OCI-LY1 (cell line): Measurements from ENCODE around the gene PLXNA2.

ENCODE experiments used
- H2AFZ ChIP-seq: fragments of 200-600 bp; sonication (generic), shearing (Covaris generic); 2 replicates; pipeline ENCODE4 v1.6.0; 2014; ENCODE audit warnings: antibody characterized with exemption, mild to moderate bottlenecking, low read length
- H3F3A ChIP-seq: fragments of 200-600 bp; sonication (generic), shearing (Covaris generic); 2 replicates; pipeline ENCODE4 v1.6.0; 2014; ENCODE audit warnings: mild to moderate bottlenecking, antibody characterized with exemption, low read length, moderate library complexity; ENCODE audit not compliant: insufficient read depth
- H3K27ac ChIP-seq: fragments of 200-600 bp; sonication (generic); 2 replicates; pipeline ENCODE4 v1.5.1; 2014; ENCODE audit warnings: low read length, mixed run types, mild to moderate bottlenecking, low read depth; ENCODE audit not compliant: poor library complexity, severe bottlenecking
- H3K27me3 ChIP-seq: fragments of 200-600 bp; sonication (generic); 2 replicates; pipeline ENCODE4 v1.6.0; 2014; ENCODE audit warnings: antibody characterized with exemption, mild to moderate bottlenecking, low read length, moderate library complexity; ENCODE audit not compliant: insufficient read depth
- H3K36me3 ChIP-seq: fragments of 200-600 bp; sonication (generic); 2 replicates; pipeline ENCODE4 v1.6.1; 2014; ENCODE audit warnings: mild to moderate bottlenecking, antibody characterized with exemption, low read length, moderate library complexity, mixed read lengths; ENCODE audit not compliant: insufficient read depth
- H3K4me1 ChIP-seq: fragments of 200-600 bp; sonication (generic); 2 replicates; pipeline ENCODE4 v1.5.1; 2014; ENCODE audit warnings: mild to moderate bottlenecking, low read length, moderate library complexity; ENCODE audit not compliant: insufficient read depth, severe bottlenecking
- H3K4me2 ChIP-seq: fragments of 200-600 bp; sonication (generic), shearing (Covaris generic); 2 replicates; pipeline ENCODE4 v1.6.1; 2014; ENCODE audit warnings: low read length
- H3K4me3 ChIP-seq: fragments of 200-600 bp; sonication (generic); 2 replicates; pipeline ENCODE4 v1.5.1; 2014; ENCODE audit warnings: low read length, low read depth, mild to moderate bottlenecking, mixed read lengths; ENCODE audit not compliant: poor library complexity, severe bottlenecking
- H3K79me2 ChIP-seq: fragments of 200-600 bp; shearing (Covaris generic); 2 replicates; pipeline ENCODE4 v1.6.1; 2016; ENCODE audit warnings: mixed run types, low read length, mixed read lengths; ENCODE audit not compliant: insufficient read depth
- H3K9ac ChIP-seq: fragments of 200-600 bp; sonication (generic), shearing (Covaris generic); 2 replicates; pipeline ENCODE4 v1.6.1; 2014; ENCODE audit warnings: mild to moderate bottlenecking, low read length, mixed read lengths
- H3K9me2 ChIP-seq: fragments of 200-600 bp; sonication (generic), shearing (Covaris generic); 2 replicates; pipeline ENCODE4 v1.6.1; 2014; ENCODE audit warnings: low read depth, mild to moderate bottlenecking, low read length, mixed read lengths
- H3K9me3 ChIP-seq: fragments of 200-600 bp; shearing (Covaris generic); 2 replicates; pipeline ENCODE4 v1.6.1; 2014; ENCODE audit warnings: low read length, mixed read lengths
- H4K20me1 ChIP-seq: fragments of 200-600 bp; sonication (generic), shearing (Covaris generic); 2 replicates; pipeline ENCODE4 v1.6.0; 2016; ENCODE audit warnings: mild to moderate bottlenecking, low read length; ENCODE audit not compliant: insufficient read depth
- CTCF ChIP-seq: fragments of 200-600 bp; sonication (generic), shearing (Covaris generic); IDR thresholded peaks from 2 replicates; pipeline ENCODE4 v1.5.1; 2017; ENCODE audit warnings: mild to moderate bottlenecking, antibody characterized with exemption, low read length, moderate library complexity, mixed read lengths
- EZH2 ChIP-seq: fragments of 200-600 bp; sonication (generic), shearing (Covaris generic); IDR thresholded peaks from 2 replicates; pipeline ENCODE4 v1.8.0; 2017; ENCODE audit warnings: borderline replicate concordance, mixed run types, mild to moderate bottlenecking, antibody characterized with exemption, low read length, moderate library complexity, mixed read lengths

Gene PLXNA2

DNA sequence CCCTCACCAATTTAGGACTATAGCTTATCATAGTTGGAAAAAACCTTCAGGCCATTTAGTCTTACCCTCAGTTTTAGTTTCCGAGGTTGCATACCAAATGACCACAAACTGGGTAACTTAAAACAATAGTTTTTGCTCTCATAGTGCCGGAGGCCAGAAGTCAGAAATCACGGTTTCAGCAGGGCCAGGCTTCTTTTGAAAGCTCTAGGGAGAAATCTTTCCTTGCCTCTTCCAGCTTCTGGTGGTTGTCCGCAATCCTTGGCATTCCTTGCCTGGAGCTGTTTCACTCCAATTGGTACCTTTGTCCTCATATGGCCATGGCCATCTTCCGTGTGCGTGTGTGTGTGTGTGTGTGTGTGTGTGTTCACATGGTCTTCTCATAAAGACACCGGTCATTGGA is 12.4 kb upstream of the PLXNA2 start:
- no peaks in the 10 kb centered on the region for H3F3A ChIP-seq
- H3K4me1 ChIP-seq = no peaks in the 10 kb centered on the region
- no peaks in the 10 kb centered on the region for H3K79me2 ChIP-seq
- H3K9me2 ChIP-seq = no peaks in the 10 kb centered on the region
- 0 out of 2 replicates have a peak, but pooled peaks cover 3% of the 10 kb centered on the region for H3K27me3 ChIP-seq
- no peak overlapping the region for H3K9ac ChIP-seq
- TF ChIP-seq CTCF (no peak), EZH2 (no peak)
- H3K4me2 ChIP-seq = no peak overlapping the region
- no peaks in the 10 kb centered on the region for H3K9me3 ChIP-seq
- H4K20me1 ChIP-seq = no peaks in the 10 kb centered on the region
- no peak overlapping the region for H2AFZ ChIP-seq
- no peak overlapping the region for H3K27ac ChIP-seq
- no peak overlapping the region for H3K4me3 ChIP-seq
- H3K36me3 ChIP-seq = no peaks in the 10 kb centered on the region

DNA sequence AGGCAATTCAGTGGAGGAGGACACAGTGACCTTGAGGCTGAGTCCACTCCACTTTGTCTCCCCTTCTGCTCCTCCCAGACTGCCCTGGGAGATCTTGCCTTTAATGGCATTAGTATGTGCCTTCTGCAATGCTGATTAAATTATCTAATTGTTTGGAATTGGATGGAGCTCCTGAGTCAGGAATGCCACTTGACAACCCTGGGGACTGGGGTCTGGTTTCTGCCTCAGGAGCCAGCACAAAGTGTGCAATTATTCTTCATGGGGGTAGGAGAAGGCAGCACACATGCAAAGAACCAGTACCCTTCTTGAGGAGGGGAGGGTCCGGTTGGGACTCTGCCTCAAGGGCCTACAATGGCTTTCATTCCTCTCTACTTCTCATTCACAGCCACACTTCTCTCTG is 11.9 kb upstream of the PLXNA2 start:
- H3K9ac ChIP-seq = no peak overlapping the region
- no peaks in the 10 kb centered on the region for H3F3A ChIP-seq
- no peaks in the 10 kb centered on the region for H4K20me1 ChIP-seq
- no peak for TF ChIP-seq EZH2
- TF ChIP-seq CTCF = no peak
- H3K9me3 ChIP-seq = no peaks in the 10 kb centered on the region
- H3K27ac ChIP-seq = no peak overlapping the region
- H3K27me3 ChIP-seq = 0 out of 2 replicates have a peak, but pooled peaks cover 3% of the 10 kb centered on the region
- H2AFZ ChIP-seq = no peak overlapping the region
- H3K4me2 ChIP-seq = no peak overlapping the region
- no peak overlapping the region for H3K4me3 ChIP-seq
- no peaks in the 10 kb centered on the region for H3K79me2 ChIP-seq
- no peaks in the 10 kb centered on the region for H3K9me2 ChIP-seq
- no peaks in the 10 kb centered on the region for H3K36me3 ChIP-seq
- no peaks in the 10 kb centered on the region for H3K4me1 ChIP-seq

GRCh38 chr1:208254862-208255261 is 10.7 kb upstream of the PLXNA2 start:
- TF ChIP-seq EZH2 (no peak), CTCF (no peak)
- H3K27ac ChIP-seq = no peak overlapping the region
- no peaks in the 10 kb centered on the region for H4K20me1 ChIP-seq
- H3K4me1 ChIP-seq = no peaks in the 10 kb centered on the region
- H2AFZ ChIP-seq = no peak overlapping the region
- no peaks in the 10 kb centered on the region for H3K9me2 ChIP-seq
- H3K9me3 ChIP-seq = no peaks in the 10 kb centered on the region
- 0 out of 2 replicates have a peak, but pooled peaks cover 3% of the 10 kb centered on the region for H3K27me3 ChIP-seq
- H3K4me3 ChIP-seq = no peak overlapping the region
- H3F3A ChIP-seq = no peaks in the 10 kb centered on the region
- no peak overlapping the region for H3K9ac ChIP-seq
- H3K4me2 ChIP-seq = no peak overlapping the region
- no peaks in the 10 kb centered on the region for H3K79me2 ChIP-seq
- H3K36me3 ChIP-seq = no peaks in the 10 kb centered on the region
